Effector CD4-positive, alpha-beta T cell (primary cell): ENCODE results near the gene ASB10.
A peak's percentile ranks its signal among the peaks of the same experiment; 100 is the strongest.

Experiments used
- DNase-seq: peaks from one replicate; pipeline ENCODE4 v3.0.0-alpha.2; 2020

Gene ASB10

DNA sequence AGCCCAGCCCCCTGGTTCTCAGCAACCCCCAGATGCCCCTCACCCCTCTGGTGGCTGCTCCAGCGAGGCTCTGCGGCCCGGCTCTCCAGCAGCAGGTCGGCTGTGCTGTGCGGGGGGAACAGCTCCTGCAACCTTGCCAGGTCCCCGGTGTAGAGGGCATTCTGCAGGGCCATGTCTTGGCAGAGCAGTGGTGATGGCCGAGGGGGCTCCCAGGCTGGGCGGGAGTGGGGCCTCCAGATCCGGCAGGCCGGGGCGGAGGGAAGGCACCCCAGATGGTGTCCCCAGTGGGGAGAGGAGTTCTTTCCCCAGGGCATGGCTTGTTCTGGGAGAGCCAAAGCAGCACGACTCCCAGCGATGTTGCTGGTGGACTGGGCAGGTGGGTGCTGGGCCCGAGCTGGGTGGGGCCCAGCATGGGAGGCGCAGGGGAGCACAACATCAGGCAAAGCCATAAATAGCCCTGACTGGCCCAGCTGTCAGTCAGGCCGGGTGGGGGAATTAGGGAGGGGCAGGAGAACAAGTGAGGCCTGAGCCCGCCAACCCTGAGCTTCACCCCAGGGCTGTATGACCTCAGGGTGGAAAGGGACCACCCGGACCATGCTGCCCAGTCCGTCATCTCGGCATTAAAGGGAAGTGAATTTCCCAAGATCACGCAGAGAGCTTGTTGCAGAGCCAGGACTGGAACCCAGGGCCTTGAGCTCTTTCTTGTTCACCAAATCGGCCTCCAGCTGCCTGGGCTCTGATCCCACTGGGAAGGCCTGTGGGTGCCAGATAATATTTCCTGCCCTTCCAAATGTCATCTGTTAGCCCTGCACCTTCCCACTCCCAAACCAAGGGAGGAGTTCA, 580 bp upstream of the ASB10 start:
- no peak for DNase-seq

DNA sequence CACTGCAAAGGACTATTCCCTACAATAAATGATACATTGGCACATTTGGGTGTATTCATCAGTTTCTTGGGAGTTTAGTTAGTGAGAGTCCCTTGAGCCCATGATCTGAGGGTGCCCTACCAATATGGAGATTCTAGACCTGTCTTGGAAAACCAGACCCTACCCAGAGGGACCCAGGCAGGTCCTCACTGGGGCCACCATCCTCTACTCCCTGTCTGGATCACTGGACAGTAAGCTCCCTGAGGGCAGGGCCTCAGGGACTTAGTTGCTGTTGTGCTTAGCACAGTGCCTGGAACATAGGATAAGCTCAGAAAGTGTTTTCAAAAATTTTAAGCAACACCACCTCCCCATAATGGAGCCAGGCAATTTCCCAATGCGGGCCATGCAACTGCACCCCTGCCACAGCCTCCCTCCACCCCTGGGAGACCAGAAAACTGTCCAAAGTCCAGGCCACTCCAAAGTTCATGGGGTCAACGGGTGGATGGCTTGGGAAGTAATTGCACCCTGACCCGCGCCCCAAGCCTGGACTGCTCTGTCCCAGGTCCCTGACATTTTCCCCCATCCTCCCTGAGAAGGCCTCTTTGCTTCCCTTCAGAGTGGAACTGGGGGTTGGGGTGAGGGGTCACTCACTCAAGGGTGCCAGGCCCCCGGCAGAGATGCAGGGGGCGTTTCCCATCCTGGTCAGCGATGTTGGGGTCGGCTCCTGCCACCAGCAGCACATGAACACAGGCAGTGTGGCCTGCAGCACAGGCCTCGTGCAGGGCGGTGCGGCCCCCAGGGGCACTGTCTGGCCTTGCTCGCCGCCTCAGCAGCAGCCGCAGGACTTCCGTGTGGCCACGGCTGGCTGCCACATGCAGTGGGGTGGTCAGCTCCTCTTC, 1.0 kb downstream of the ASB10 start:
- DNase-seq: no peak

GRCh38 chr7:151181011-151181431, 6.0 kb downstream of the ASB10 start:
- DNase-seq: no peak

DNA sequence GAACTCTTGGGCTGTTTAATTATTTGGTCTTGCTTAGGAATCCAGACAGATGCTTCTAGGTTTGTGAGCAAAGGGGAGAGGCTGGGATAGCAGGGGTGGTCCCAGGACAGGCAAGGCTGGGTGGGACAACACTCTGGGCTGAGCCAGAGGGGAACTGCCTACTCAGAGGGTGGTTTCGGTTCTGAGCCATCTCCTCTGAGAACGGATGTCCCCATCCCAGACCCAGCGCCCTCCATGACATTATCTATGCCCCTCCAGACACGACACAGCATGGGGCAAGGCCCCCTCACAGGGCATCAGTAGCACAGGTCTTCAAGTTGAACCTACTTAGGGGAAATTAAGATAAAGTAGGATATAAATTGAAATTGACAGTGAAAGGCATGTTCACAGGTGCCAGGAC, 7.1 kb downstream of the ASB10 start:
- DNase-seq: no peak

- DNase-seq: no peak
Measured at GRCh38 chr7:151179287-151179860, 7.7 kb downstream of the ASB10 start.

DNA sequence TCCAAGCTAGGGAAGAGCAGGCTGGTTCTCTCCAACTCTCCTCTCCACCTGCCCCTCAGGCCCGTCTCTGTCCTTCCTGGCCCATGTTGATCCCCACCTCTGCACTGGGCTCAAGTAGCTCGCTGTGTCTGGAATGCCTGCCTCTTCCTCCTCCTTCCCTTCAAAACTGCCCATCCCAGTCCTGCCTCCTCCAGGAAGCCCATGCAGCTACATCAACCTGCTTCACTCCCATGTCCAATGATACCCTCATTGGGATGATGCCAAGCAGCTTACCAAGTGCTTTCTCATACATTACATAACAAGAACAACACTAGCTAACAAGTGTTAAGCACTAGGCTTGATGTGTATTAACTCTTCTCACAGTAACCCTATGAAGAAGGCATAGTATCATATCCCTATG, 8.2 kb downstream of the ASB10 start:
- no peak for DNase-seq

DNA sequence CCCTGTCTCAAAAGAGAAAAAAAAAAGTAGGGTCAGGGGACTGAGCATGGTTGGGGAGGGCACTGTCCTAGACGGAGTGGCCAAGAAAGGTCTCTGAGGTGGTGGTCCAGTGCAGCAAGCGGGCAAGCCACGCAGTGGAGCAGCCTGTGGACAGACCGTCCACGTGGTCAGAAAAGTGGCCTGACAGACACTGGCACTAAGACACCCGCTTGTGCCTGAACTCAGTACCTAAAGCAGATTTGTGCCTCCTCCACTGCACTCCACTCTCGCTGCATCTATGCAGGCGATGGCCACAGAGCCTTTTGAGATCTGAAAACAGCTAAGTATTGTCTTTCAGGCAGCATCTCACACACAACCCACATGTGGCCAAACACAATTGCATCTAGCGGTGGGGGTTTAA, 8.8 kb downstream of the ASB10 start:
- no peak for DNase-seq

DNA sequence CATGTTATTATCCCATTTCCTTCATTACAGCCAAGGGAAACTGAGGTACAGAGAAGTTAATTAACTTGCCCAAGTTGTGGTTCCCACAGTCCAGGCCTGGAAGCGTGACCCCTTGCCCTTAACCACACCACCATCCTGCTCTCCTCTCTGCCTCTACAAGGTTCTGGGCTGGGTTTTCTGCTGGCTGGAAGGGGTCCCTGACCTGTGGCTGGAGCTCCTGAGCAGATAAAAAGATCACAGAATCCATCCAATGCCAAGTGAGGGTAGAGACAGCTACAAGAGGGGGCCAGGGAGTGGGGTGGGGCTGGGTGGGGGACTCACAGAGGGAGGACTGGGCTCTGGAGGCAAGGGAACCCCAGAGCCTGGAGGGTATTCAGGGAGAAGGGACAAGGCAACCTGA, 9.7 kb downstream of the ASB10 start:
- no peak for DNase-seq

- DNase-seq: no peak
Measured at GRCh38 chr7:151176401-151176800, 10.6 kb downstream of the ASB10 start.

DNA sequence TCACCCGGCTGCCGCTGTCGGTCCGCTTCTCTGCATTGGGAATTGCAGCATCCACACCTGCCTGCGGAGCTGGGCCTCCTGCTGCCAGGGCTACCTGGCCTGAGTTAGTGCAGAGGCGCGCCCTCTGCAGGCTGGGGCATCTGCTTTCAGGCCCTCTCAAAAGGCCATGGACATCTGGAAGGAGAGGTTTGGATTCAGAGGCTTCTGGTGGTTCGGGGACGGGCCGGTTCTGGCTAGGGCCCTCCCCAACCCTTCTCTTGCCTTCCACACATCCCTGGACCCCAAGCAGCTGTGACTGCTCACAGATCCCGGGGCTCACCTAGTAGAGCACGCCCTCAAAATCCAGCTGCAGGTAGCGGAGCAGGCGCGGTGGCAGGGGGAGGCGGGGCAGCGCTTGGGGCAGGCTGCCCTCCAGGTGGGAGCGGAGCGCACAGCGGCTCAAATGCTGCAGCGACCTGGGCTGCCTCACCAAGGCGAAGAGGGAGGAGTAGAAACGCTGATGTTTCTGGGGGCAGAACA, 11.2 kb downstream of the ASB10 start:
- no peak for DNase-seq

DNA sequence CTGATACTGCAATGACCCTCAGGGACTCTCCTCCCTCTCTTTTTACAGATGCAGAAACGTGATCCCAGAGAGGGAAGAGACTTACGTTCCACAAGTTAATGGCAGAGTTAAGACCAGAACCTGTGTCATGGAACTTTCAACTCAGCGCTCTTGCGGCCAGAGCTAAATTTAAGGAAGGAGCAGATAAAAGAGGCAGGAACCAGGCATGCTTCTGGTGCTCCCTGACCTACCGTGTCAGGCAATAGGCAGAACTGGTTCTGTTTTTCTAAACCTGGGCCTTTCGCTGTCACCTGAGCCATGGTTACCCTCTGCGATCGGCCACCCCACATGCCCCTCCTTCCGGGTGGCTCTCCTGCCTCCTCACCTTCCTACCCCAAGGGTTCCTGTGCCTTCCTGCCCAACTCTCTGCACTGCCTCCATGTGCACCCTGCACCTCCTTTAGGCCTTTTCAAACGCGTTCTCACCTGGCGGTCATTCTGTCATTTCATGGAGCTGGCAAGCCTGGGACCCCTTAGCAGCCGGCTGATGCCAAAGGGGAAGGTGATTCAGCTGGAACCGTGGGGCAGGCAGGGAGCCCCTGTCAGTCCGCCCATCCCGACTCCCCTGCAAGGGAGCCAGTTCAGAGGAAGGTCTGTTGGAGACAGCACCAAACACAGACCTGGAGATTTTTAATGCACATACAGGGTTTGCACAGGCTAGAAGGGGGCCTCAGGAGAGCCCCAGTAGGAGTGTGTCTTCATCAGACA, 11.8 kb downstream of the ASB10 start:
- DNase-seq: no peak

DNA sequence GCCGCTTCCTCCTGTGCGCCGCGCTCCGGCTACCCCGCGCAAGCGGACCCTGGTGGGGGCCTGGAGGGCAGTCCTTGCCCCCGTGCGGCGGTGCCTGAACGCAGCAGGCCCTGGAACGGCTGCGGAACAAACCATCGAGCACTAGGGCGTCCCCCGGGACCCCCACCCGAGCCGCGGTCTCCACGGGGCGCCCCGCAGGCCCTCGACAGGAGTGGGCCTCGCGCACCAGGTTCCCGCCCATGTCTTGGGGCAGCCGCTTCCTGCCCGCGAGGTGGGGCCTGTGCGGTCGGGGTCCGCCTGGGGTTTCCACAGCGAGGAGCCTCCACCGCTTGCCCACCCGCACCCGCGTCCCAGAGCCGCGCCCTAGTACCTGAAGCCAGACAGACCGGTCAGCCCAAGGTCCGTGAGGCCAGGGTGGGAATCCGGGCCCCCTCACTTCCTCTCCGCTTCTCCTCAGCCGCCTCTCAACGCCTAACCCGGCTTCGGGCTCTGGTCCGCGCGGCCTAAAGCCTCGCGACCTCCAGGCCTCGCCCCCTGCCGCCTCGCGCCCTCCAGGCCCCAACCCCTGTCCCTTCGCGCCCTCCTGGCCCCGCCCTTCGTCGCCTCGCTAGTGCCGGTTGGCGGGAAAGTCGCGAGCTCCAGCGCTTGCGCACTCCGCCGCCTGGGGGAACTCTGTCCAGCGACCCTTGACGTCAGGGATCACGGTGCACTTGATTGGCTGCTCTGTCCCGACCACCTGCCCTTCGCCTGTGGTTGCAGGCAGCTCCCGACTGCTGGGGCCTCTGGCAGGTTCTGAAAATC, 12.6 kb downstream of the ASB10 start:
- no peak for DNase-seq

- no peak for DNase-seq
Measured at GRCh38 chr7:151173386-151174245, 13.4 kb downstream of the ASB10 start.

- peak; percentile 76 for DNase-seq
Measured at GRCh38 chr7:151172273-151173141, 14.5 kb downstream of the ASB10 start.

- no peak for DNase-seq
Measured at GRCh38 chr7:151168787-151169162, 18.3 kb downstream of the ASB10 start.

GRCh38 chr7:151168003-151168786, 18.9 kb downstream of the ASB10 start:
- peak; percentile 45 for DNase-seq

DNA sequence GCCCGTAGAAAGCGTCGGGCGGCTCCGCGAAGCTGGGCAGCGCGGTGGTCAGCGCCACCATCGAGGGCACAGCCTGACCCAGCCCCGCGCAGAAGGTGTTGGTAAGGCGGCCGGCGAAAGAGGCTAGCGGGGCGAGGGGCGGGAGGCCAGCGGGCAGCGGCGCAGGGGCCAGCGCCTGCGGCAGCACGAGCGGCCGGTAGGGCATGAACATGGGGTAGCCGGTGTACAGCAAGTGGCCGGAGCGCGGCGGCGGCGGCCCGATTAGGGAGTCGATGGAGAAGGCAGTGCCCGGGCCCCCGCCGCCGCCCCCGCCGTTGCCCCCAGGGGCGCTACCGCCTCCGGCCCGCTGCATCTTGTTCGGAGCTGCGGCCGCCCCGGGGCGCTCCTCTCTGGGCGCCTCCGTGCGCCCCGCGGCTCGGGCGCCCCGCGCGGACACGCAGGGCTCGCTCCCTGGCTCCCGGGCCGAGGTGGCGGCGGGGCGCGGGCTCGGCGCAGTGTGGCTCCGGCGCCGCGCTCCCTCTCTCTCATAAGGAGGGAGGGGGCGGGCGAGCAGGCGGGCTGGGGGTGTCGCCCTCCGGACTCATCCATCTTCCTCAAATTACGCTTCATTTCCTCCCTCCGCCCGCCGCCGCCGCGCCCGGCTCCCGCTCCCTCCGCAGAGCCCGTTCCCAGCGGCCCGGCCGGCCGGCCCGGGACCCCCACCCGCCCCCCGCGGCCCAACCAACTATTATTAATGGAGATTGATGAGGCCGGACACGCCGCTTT, 19.7 kb downstream of the ASB10 start, which contains the start of gene GBX1:
GBX1 (minus strand) TSS at position 498 of the 765 bp plus-strand sequence; CDS start at position 352, 146 bp downstream.
- DNase-seq: no peak
